NCI-H2196 (cell line): ENCODE results near the gene NFE2L1.
"Not testable (repeated sequence)": the region's sequence is repeated elsewhere in the genome, so short reads cannot be mapped to it uniquely, and the experiment has no call there.

Source experiments
- DNase-seq: peaks from one replicate; lab custom pipeline; 2025; ENCODE audit not compliant: unreplicated experiment; lab: John Stamatoyannopoulos, UW

The NFE2L1 gene

GRCh38 chr17:48023400-48024148 lies 24.6 kb upstream of the NFE2L1 start:
- DNase-seq: peak; percentile 89

DNA sequence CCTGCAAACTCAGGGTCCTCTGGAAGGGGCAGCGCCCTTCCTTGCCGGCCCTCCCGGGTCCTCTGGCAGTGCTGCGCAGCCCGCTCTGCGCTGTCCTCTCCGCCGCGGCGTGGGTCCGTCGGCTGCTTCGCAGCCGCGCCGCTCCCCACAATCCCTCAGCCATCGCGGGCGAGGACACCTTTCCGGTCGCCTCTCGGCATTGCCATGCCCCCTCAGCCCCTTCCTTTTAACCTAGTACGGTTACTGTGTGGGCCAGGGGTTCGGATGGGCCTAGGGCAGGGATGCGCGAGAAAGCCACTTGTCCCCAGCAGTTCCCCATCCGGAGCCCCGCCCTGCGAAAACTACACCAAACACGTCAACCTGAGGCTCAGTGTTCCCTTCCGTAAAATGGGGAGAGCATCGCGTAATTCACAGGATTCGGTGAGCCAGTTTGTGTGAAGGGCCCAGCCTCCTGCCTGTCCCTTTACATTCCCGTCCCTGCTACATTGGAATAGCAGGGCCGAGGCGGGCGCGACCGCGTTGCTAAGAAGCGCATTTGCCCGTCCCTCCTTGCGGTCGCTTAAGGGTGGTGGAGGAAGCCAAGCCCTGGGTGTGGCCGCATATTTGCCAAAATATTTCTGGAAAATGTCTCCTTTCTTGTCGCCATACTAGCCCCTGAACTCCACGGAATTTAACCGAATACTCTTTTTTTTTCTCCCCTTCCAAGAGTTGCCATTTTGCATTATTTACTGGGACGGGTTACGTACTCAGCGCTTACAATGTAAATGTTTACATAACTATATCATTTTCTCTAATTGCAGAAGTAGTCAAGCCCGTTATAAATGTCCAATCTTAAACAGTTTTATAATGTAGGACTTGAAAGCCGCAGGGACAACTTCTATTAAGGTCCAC lies 23.8 kb upstream of the NFE2L1 start:
- peak; percentile 60 for DNase-seq

GRCh38 chr17:48025040-48025903 lies 22.9 kb upstream of the NFE2L1 start:
- DNase-seq: peak; percentile 95

DNA sequence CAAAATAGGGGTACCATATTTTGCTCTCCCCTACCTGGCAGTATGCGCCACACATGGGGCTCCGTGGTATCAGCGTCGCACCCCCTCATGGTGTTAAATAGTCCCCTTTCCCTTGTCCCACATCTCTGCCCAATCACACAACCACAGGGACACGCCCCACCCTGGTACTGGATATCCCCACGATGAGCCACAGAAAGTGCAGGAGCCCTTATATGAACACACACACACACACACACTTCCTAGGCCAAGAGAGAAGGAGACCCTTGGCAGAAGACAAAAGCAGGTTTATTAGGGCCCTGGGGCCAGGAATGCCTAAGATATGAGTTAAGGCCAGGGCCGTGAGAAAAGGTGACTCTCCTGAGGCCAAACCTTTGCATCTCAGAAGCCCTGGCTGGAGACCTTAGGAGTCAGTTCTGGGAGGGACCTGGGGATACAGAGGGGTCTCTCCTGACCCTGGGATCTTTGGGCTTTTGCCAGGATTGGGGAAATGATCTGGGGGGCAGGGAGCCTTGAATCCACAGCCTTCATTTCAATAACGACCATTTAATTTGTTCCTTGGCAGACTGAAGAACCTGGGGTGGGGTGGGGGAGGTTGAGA lies 22.2 kb upstream of the NFE2L1 start:
- DNase-seq: no peak

- peak; percentile 93 for DNase-seq
Measured at GRCh38 chr17:48026502-48027321, 21.4 kb upstream of the NFE2L1 start.

- no peak for DNase-seq
Measured at GRCh38 chr17:48027322-48027981, 20.7 kb upstream of the NFE2L1 start.

DNA sequence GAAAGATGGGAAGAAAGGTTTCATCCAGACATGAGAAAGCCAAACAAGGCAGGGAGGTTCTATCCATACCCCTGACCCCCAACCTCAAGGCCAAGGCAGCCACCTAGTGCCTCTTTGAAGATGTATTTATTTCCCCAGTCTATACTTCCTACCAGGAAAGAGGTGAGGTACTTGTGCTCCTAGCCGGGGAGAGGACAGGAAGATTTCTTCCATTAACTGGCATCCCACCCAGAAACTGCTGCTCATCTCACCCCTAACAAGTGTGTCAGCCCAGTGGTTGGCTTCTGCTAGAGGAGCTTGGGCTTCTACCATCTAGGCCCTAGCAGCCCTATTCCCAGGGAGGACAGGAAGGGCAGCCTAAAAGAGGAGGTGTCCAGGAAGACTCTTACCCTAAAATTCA lies 19.4 kb upstream of the NFE2L1 start:
- no peak for DNase-seq

DNA sequence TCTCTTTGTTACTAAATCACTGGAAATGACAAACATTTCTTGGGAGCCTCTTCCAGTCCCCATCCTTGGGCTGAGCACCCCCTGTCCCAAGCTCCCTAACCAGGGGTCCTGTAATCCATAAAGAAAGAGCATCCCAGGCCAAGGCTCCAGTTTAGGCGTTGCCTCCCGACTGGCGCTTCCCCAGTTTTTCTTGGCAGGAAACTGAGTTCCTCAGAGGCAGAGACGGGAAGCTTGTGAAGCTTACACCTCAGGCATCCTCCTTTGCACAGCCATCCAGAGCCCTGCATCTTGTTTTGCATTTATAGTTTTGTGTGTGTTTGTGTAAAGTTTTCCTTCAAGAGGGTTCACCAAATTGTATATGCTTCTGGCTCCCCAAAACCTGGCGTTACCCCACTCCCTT lies 17.6 kb upstream of the NFE2L1 start:
- DNase-seq: no peak

GRCh38 chr17:48031966-48032365 lies 16.2 kb upstream of the NFE2L1 start:
- no peak for DNase-seq

- not testable (repeated sequence) for DNase-seq
Measured at GRCh38 chr17:48034734-48035133, 13.4 kb upstream of the NFE2L1 start.

DNA sequence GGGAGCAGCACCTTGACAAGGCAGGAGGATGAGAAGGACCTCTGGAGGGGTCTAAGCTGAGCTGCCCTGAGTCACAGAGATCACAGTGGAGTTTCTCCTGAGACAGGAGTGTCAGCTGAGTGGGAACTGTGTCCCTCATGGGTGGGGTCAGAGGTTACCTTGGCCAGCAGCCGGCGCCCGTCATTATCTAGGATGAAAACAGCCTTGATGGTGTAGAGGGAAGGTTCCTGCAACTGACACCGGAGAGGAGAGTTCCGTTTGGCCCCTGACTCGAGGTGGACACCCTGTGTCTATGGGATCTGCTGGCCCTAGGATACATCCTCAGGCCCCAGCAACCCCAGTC lies 11.5 kb upstream of the NFE2L1 start:
- no peak for DNase-seq

DNA sequence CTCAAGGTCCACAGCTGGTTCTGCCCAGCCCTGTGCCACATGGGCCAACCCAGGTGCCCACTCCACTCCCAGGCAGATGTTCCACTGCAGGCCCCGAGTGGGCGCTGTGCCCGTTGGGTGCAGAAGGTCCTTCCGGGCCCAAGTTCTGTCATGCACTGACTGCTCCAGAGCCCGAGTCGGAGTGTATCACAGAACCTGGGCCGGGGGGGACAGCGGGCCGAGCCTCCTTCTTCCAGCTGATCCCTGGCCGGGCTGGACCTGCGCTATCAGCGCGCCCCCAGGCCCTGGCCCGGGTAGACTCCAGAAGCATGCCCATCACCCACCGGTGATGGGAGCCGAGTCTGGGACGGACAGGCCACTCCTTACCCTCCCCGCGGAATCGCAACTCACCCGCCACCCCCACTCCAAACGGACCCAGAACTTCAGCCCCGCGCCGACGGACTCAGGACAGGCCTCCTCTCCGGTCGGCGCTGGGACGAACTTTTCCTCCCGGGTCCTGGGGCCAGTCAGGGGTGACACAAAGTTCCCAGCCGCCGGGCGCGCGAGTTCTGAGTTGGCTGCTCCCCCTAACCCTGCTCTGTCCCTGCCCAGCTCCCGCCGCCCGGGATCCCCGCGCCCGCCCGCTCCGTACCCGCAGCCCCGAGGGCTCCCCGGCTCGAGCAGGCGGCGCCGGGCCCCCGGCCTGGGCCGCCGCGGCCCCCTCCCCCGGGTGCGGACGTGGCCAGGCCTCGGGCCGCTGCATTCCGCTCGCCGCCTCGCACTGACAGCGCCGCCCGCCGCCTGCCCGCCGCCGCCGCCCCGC lies 10.9 kb upstream of the NFE2L1 start, which contains the start of gene COPZ2:
TSS of gene COPZ2 (minus strand) at position 762 of the 802 bp plus-strand sequence. CDS start at position 742, 20 bp downstream.
- no peak for DNase-seq

DNA sequence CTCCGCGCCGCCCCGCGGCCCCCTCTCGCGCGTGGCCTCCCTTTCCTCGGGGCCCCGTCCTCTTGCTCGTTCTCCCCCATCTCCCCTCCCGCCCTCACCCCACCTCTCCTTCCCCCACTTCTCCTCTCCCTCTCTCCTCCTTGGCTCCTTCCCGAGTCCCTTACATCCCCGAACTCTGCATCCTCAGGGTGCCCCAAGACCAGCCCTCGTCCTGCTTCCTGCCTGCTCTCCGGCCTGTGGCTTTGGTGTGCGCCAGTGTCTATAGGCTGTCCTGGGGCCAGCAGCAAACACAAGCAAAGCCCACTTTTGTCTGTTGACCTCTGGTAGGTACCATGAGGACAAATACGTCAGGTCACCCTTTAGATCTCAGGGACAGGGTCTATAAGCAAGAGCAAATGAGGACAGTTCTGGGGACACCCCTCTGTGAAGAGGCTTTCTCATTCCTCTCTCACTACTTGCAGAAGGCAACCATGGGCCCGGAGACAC lies 10.3 kb upstream of the NFE2L1 start:
- no peak for DNase-seq

DNA sequence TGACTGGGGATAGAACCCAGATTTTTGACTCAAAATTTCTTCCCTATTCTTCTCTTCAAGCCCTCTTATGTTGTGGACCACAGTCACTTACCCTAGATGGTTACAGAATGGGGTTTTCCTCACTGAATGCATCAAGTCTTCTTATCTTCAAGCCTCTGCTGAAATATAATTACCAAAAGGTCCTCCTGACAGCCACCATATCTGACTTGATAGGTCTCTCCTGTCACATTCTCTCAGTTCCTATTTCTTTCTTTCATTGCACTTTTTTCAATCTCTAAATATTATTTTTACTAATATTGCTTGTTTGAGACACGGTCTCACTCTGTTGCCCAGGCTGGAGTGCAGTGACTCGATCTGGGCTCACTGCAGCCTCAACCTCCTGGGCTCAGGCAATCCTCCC lies 9.5 kb upstream of the NFE2L1 start:
- no peak for DNase-seq

GRCh38 chr17:48043176-48043575 lies 5.0 kb upstream of the NFE2L1 start:
- DNase-seq: no peak

DNA sequence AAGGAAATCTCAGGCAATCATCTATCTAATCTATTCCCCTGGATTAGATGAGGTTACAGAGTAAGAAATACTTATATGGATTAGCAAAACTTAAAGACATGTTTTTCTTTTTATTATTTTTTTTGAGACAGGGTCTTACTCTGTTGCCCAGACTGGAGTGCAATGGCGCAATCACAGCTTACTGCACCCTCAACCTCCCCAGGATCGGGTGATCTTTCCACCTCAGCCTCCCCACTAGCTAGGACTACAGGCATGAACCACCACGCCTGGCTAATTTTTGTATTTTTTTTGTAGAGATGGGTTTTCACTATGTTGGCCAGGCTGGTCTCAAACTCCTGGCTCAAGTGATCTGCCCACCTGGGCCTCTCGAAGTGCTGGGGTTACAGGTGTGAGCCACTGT lies 3.3 kb upstream of the NFE2L1 start:
- no peak for DNase-seq

- DNase-seq: peak; percentile 30
Measured at GRCh38 chr17:48045316-48046001, 2.7 kb upstream of the NFE2L1 start.

DNA sequence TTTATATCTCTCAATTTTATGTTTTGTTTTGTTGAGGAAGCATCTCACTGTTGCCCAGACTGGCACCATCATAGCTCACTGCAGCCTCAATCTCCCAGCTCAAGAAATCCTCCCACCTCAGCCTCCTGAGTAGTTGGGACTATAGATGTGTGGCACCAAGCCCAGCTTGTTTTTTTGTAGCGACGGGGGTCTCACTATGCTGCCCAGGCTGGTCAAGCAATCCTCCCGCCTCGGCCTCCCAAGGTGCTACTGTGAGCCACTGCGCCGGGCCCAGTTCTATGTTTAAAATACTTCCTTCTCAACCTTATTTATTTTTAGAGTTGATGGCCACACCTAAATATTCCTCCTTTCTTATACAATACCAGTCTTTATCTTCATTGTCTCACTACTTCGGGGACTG lies 1.9 kb upstream of the NFE2L1 start:
- DNase-seq: no peak
